NT2/D1 (cell line): Measurements from ENCODE around the gene PLAC9.

Experiments used
- SUZ12 ChIP-seq: IDR thresholded peaks from 2 replicates; pipeline ENCODE4 v1.6.1; 2011; ENCODE audit not compliant: insufficient read length, insufficient read depth; ENCODE audit errors: extremely low read depth
- YY1 ChIP-seq: IDR thresholded peaks from 2 replicates; pipeline ENCODE4 v1.6.1; 2011; ENCODE audit not compliant: insufficient read length, insufficient read depth
- ZNF274 ChIP-seq: IDR thresholded peaks from 2 replicates; pipeline ENCODE4 v1.6.1; 2011; ENCODE audit warnings: mild to moderate bottlenecking, low read depth, low read length

GRCh38 chr10:80136134-80136571 is 3.6 kb downstream of the PLAC9 start:
- no peak for TF ChIP-seq YY1
- no peak for TF ChIP-seq ZNF274
- no peak for TF ChIP-seq SUZ12
